Stimulated activated CD4-positive, alpha-beta T cell treated with anti-CD3 and anti-CD28 coated beads, Interleukin-12 subunit alpha, Interleukin-12 subunit beta, amount 100 ng/mL, for 24 hours (primary cell): ENCODE data around the gene SNAP29.
"Not testable (repeated sequence)": the region's sequence is repeated elsewhere in the genome, so short reads cannot be mapped to it uniquely, and the experiment has no call there.

Experiments
- DNase-seq, 2 experiments: peaks; one replicate each; pipeline ENCODE4 v3.0.0-alpha.2; 2020; ENCODE audit warnings: low read depth in 2 of 2

Gene SNAP29

GRCh38 chr22:20930435-20930834 is 71.6 kb downstream of the SNAP29 start:
- DNase-seq = not testable (repeated sequence)

GRCh38 chr22:20931126-20931654 is 72.4 kb downstream of the SNAP29 start:
- DNase-seq = no peak

GRCh38 chr22:20933910-20934309 is 75.1 kb downstream of the SNAP29 start:
- DNase-seq = no peak

- DNase-seq = not testable (repeated sequence)
These were observed 76.2 kb downstream of the SNAP29 start for GRCh38 chr22:20935049-20935448.

- not testable (repeated sequence) for DNase-seq
These were observed 77.2 kb downstream of the SNAP29 start for GRCh38 chr22:20935780-20936539.

GRCh38 chr22:20937031-20937793 is 78.4 kb downstream of the SNAP29 start:
- no peak for DNase-seq

GRCh38 chr22:20937794-20938671 is 79.2 kb downstream of the SNAP29 start:
- DNase-seq = no peak

- DNase-seq = not testable (repeated sequence)
These were observed 80.8 kb downstream of the SNAP29 start for GRCh38 chr22:20939457-20940185.

GRCh38 chr22:20940186-20940651 is 81.4 kb downstream of the SNAP29 start:
- DNase-seq = no peak
